Measurements from ENCODE around the gene DOCK3.
"Not testable (repeated sequence)": the region's sequence is repeated elsewhere in the genome, so short reads cannot be mapped to it uniquely, and the experiment has no call there.

DOCK3 gene

GRCh38 chr3:50792568-50792967 is 117.8 kb downstream of the DOCK3 start:
- Histone ChIP-seq H3K27ac (ENCODE audit: low read length) (no peak overlapping the region), H3K9me3 (ENCODE audit: control insufficient read depth, insufficient read depth, low read length) (no peaks in the 10 kb centered on the region), H3K4me1 (ENCODE audit: control insufficient read depth, insufficient read depth, low read length) (peaks cover 7% of the 10 kb centered on the region), H3K27me3 (ENCODE audit: control insufficient read depth, insufficient read depth, low read length) (no peaks in the 10 kb centered on the region), H3K36me3 (ENCODE audit: control insufficient read depth, insufficient read depth, low read length) (no peaks in the 10 kb centered on the region; the same call in 1 of the 2 replicates), H3K4me3 (ENCODE audit: low read length) (no peak overlapping the region)
- no CpG with 5 or more reads among the region's 4 CpGs for WGBS (ENCODE audit: insufficient coverage, insufficient read length)
- no peak for DNase-seq (ENCODE audit: low read depth, low spot score)

GRCh38 chr3:50803805-50804204 is 129.1 kb downstream of the DOCK3 start:
- H3K9me3 ChIP-seq (ENCODE audit: control insufficient read depth, insufficient read depth, low read length); H3K27ac ChIP-seq (ENCODE audit: low read length); H3K27me3 ChIP-seq (ENCODE audit: control insufficient read depth, insufficient read depth, low read length); H3K36me3 ChIP-seq (ENCODE audit: control insufficient read depth, insufficient read depth, low read length); H3K4me3 ChIP-seq (ENCODE audit: low read length); DNase-seq (ENCODE audit: low read depth, low spot score); H3K4me1 ChIP-seq (ENCODE audit: control insufficient read depth, insufficient read depth, low read length): not testable (repeated sequence)
- no CpG with 5 or more reads among the region's 27 CpGs for WGBS (ENCODE audit: insufficient coverage, insufficient read length)

DNA sequence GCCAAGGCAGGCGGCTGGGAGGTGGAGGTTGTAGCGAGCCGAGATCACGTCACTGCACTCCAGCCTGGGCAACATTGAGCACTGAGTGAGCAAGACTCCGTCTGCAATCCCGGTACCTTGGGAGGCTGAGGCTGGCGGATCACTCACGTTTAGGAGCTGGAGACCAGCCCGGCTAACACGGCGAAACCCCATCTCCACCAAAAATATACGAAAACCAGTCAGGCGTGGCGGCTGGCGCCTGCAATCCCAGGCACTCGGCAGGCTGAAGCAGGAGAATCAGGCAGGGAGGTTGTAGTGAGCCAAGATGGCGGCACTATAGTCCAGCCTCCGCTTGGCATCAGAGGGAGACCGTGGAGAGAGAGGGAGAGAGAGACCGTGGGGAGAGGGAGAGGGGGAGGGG is 129.6 kb downstream of the DOCK3 start:
- H3K9me3 ChIP-seq (ENCODE audit: control insufficient read depth, insufficient read depth, low read length); H3K4me1 ChIP-seq (ENCODE audit: control insufficient read depth, insufficient read depth, low read length); H3K27me3 ChIP-seq (ENCODE audit: control insufficient read depth, insufficient read depth, low read length); DNase-seq (ENCODE audit: low read depth, low spot score); H3K36me3 ChIP-seq (ENCODE audit: control insufficient read depth, insufficient read depth, low read length); H3K4me3 ChIP-seq (ENCODE audit: low read length); H3K27ac ChIP-seq (ENCODE audit: low read length): not testable (repeated sequence)
- no CpG with 5 or more reads among the region's 20 CpGs for WGBS (ENCODE audit: insufficient coverage, insufficient read length)

- H3K27ac ChIP-seq (ENCODE audit: low read length) = no peak overlapping the region
- no peak overlapping the region for H3K4me3 ChIP-seq (ENCODE audit: low read length)
- no peaks in the 10 kb centered on the region for H3K36me3 ChIP-seq (ENCODE audit: control insufficient read depth, insufficient read depth, low read length)
- no peak for DNase-seq (ENCODE audit: low read depth, low spot score)
- H3K9me3 ChIP-seq (ENCODE audit: control insufficient read depth, insufficient read depth, low read length) = no peaks in the 10 kb centered on the region
- WGBS (ENCODE audit: insufficient coverage, insufficient read length) = no CpG with 5 or more reads among the region's 3 CpGs
- H3K4me1 ChIP-seq (ENCODE audit: control insufficient read depth, insufficient read depth, low read length) = peaks cover 6% of the 10 kb centered on the region
- no peaks in the 10 kb centered on the region for H3K27me3 ChIP-seq (ENCODE audit: control insufficient read depth, insufficient read depth, low read length)
Measured at GRCh38 chr3:50805321-50805720, 130.6 kb downstream of the DOCK3 start.

- Histone ChIP-seq H3K27me3 (ENCODE audit: control insufficient read depth, insufficient read depth, low read length) (no peaks in the 10 kb centered on the region), H3K27ac (ENCODE audit: low read length) (no peak overlapping the region), H3K9me3 (ENCODE audit: control insufficient read depth, insufficient read depth, low read length) (no peaks in the 10 kb centered on the region), H3K36me3 (ENCODE audit: control insufficient read depth, insufficient read depth, low read length) (no peaks in the 10 kb centered on the region), H3K4me3 (ENCODE audit: low read length) (no peak overlapping the region), H3K4me1 (ENCODE audit: control insufficient read depth, insufficient read depth, low read length) (peaks cover 6% of the 10 kb centered on the region)
- no peak for DNase-seq (ENCODE audit: low read depth, low spot score)
- no CpG with 5 or more reads among the region's 1 CpG for WGBS (ENCODE audit: insufficient coverage, insufficient read length)
Measured at GRCh38 chr3:50806031-50806430, 131.3 kb downstream of the DOCK3 start.

DNA sequence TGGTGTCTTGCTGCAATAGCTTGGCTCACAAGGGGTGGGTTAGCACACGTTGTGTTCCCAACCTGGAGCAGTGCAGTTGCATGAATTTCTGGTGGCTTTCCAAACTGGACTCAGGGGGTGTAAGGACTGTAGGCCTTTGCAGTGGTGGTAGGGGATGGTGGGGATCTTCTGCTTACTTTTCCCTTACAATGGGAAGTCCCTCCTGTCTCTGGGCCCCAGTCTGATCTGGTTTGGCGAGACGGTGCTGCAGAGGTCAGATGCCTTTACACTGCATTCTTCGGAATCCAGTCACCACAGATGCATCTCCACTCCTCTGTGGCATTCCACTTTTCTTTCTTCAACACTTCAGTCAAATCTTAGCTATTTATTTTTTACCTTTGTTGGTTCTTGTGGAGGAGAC is 132.1 kb downstream of the DOCK3 start:
- no peaks in the 10 kb centered on the region for H3K36me3 ChIP-seq (ENCODE audit: control insufficient read depth, insufficient read depth, low read length)
- no peaks in the 10 kb centered on the region for H3K27me3 ChIP-seq (ENCODE audit: control insufficient read depth, insufficient read depth, low read length)
- no CpG with 5 or more reads among the region's 4 CpGs for WGBS (ENCODE audit: insufficient coverage, insufficient read length)
- no peaks in the 10 kb centered on the region for H3K9me3 ChIP-seq (ENCODE audit: control insufficient read depth, insufficient read depth, low read length)
- peak; percentile 33 for DNase-seq (ENCODE audit: low read depth, low spot score)
- H3K4me3 ChIP-seq (ENCODE audit: low read length) = no peak overlapping the region
- peaks cover 7% of the 10 kb centered on the region for H3K4me1 ChIP-seq (ENCODE audit: control insufficient read depth, insufficient read depth, low read length)
- H3K27ac ChIP-seq (ENCODE audit: low read length) = no peak overlapping the region

DNA sequence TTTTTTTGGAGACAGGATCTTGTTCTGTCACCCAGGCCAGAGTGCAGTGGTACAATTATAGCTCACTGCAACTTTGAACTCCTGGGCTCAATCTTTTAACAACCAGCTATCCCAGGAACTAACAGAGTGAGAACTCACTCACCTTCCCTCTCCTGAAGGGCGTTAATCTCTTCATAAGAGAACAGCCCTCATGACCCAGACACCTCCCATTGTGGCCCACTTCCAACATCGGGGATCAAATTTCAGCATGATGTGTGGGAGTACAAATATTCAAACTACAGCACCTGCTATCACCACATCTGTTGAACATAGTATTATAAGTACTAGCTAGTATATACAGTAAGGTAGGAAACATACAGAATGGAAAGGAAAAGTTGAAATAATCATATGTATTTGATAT is 132.5 kb downstream of the DOCK3 start:
- no peaks in the 10 kb centered on the region for H3K9me3 ChIP-seq (ENCODE audit: control insufficient read depth, insufficient read depth, low read length)
- DNase-seq (ENCODE audit: low read depth, low spot score) = no peak
- H3K27me3 ChIP-seq (ENCODE audit: control insufficient read depth, insufficient read depth, low read length) = no peaks in the 10 kb centered on the region
- H3K36me3 ChIP-seq (ENCODE audit: control insufficient read depth, insufficient read depth, low read length) = no peaks in the 10 kb centered on the region
- H3K4me1 ChIP-seq (ENCODE audit: control insufficient read depth, insufficient read depth, low read length) = peaks cover 9% of the 10 kb centered on the region
- WGBS (ENCODE audit: insufficient coverage, insufficient read length) = no CpG with 5 or more reads among the region's 2 CpGs
- H3K4me3 ChIP-seq (ENCODE audit: low read length) = no peak overlapping the region
- no peak overlapping the region for H3K27ac ChIP-seq (ENCODE audit: low read length)

GRCh38 chr3:50811893-50812292 is 137.2 kb downstream of the DOCK3 start:
- no peak overlapping the region for H3K4me3 ChIP-seq (ENCODE audit: low read length)
- no peaks in the 10 kb centered on the region for H3K9me3 ChIP-seq (ENCODE audit: control insufficient read depth, insufficient read depth, low read length)
- H3K36me3 ChIP-seq (ENCODE audit: control insufficient read depth, insufficient read depth, low read length) = no peaks in the 10 kb centered on the region
- DNase-seq (ENCODE audit: low read depth, low spot score) = no peak
- H3K4me1 ChIP-seq (ENCODE audit: control insufficient read depth, insufficient read depth, low read length) = peaks cover 3% of the 10 kb centered on the region; the same call in 1 of the 2 replicates
- WGBS (ENCODE audit: insufficient coverage, insufficient read length) = no CpG with 5 or more reads among the region's 5 CpGs
- H3K27me3 ChIP-seq (ENCODE audit: control insufficient read depth, insufficient read depth, low read length) = no peaks in the 10 kb centered on the region
- H3K27ac ChIP-seq (ENCODE audit: low read length) = no peak overlapping the region

GRCh38 chr3:50815844-50816243 is 141.1 kb downstream of the DOCK3 start:
- no peaks in the 10 kb centered on the region for H3K36me3 ChIP-seq (ENCODE audit: control insufficient read depth, insufficient read depth, low read length)
- DNase-seq (ENCODE audit: low read depth, low spot score) = no peak
- H3K27ac ChIP-seq (ENCODE audit: low read length) = no peak overlapping the region
- peaks cover 7% of the 10 kb centered on the region; the same call in 1 of the 2 replicates for H3K4me1 ChIP-seq (ENCODE audit: control insufficient read depth, insufficient read depth, low read length)
- H3K9me3 ChIP-seq (ENCODE audit: control insufficient read depth, insufficient read depth, low read length) = no peaks in the 10 kb centered on the region
- H3K4me3 ChIP-seq (ENCODE audit: low read length) = no peak overlapping the region
- no peaks in the 10 kb centered on the region for H3K27me3 ChIP-seq (ENCODE audit: control insufficient read depth, insufficient read depth, low read length)

GRCh38 chr3:50816894-50817293 is 142.2 kb downstream of the DOCK3 start:
- Histone ChIP-seq H3K27ac (ENCODE audit: low read length) (no peak overlapping the region), H3K9me3 (ENCODE audit: control insufficient read depth, insufficient read depth, low read length) (no peaks in the 10 kb centered on the region), H3K36me3 (ENCODE audit: control insufficient read depth, insufficient read depth, low read length) (no peaks in the 10 kb centered on the region), H3K4me3 (ENCODE audit: low read length) (no peak overlapping the region), H3K4me1 (ENCODE audit: control insufficient read depth, insufficient read depth, low read length) (peaks cover 6% of the 10 kb centered on the region; the same call in 1 of the 2 replicates), H3K27me3 (ENCODE audit: control insufficient read depth, insufficient read depth, low read length) (no peaks in the 10 kb centered on the region)
- DNase-seq (ENCODE audit: low read depth, low spot score) = no peak
- no CpG with 5 or more reads among the region's 3 CpGs for WGBS (ENCODE audit: insufficient coverage, insufficient read length)

- peak overlapping the region; percentile 93 for H3K27ac ChIP-seq (ENCODE audit: low read length)
- no CpG with 5 or more reads among the region's 3 CpGs for WGBS (ENCODE audit: insufficient coverage, insufficient read length)
Measured at GRCh38 chr3:50817756-50818529, 143.2 kb downstream of the DOCK3 start.

More at GRCh38 chr3:50817756-50818529, 143.2 kb downstream of the DOCK3 start:
- H3K4me1 ChIP-seq (ENCODE audit: control insufficient read depth, insufficient read depth, low read length) = peaks cover 4% of the 10 kb centered on the region; the same call in 1 of the 2 replicates
- no peaks in the 10 kb centered on the region for H3K27me3 ChIP-seq (ENCODE audit: control insufficient read depth, insufficient read depth, low read length)
- H3K4me3 ChIP-seq (ENCODE audit: low read length) = no peak overlapping the region
- H3K9me3 ChIP-seq (ENCODE audit: control insufficient read depth, insufficient read depth, low read length) = no peaks in the 10 kb centered on the region
- no peaks in the 10 kb centered on the region for H3K36me3 ChIP-seq (ENCODE audit: control insufficient read depth, insufficient read depth, low read length)
- DNase-seq (ENCODE audit: low read depth, low spot score) = peak; percentile 33

Data from iPS DF 6.9 (cell line).